Endodermal cell (in vitro differentiated cells): Measurements from ENCODE around the gene PYDC1. TPM values are rescaled to one million over a fixed set of nuclear protein-coding genes. Genes with fewer than 3 reads are reported as not detected.

Experiments used
- DNase-seq: peaks from one replicate; pipeline ENCODE4 v3.0.0-alpha.2; 2017
- H3K27ac ChIP-seq: 2 replicates; pipeline ENCODE4 v1.5.1; 2013; ENCODE audit warnings: mild to moderate bottlenecking, low read depth, low read length, moderate library complexity
- H3K27me3 ChIP-seq: 2 replicates; pipeline ENCODE4 v1.6.1; 2013; ENCODE audit warnings: mild to moderate bottlenecking, low read length, moderate library complexity; ENCODE audit not compliant: insufficient read depth, control insufficient read depth, poor library complexity, severe bottlenecking
- H3K36me3 ChIP-seq: 2 replicates; pipeline ENCODE4 v1.7.0; 2013; ENCODE audit warnings: mild to moderate bottlenecking, low read length, moderate library complexity; ENCODE audit not compliant: control insufficient read depth, insufficient read depth
- H3K4me1 ChIP-seq: one replicate; pipeline ENCODE4 v1.7.0; 2013; ENCODE audit warnings: low read length; ENCODE audit not compliant: control insufficient read depth, insufficient read depth
- H3K4me3 ChIP-seq: 2 replicates; pipeline ENCODE4 v1.5.1; 2013; ENCODE audit warnings: mild to moderate bottlenecking, low read length, moderate library complexity
- H3K9ac ChIP-seq: 2 replicates; pipeline ENCODE4 v1.6.1; 2013; ENCODE audit warnings: mild to moderate bottlenecking, low read length, moderate library complexity; ENCODE audit not compliant: poor library complexity, severe bottlenecking; ENCODE audit errors: extremely low read depth
- H3K9me3 ChIP-seq: 2 replicates; pipeline ENCODE4 v1.6.1; 2013; ENCODE audit warnings: mild to moderate bottlenecking, low read length, moderate library complexity; ENCODE audit not compliant: control insufficient read depth
- H3K27ac Mint-ChIP-seq: 2 replicates; pipeline ENCODE4 v1.8.0; 2020; ENCODE audit warnings: mixed read lengths
- H3K27me3 Mint-ChIP-seq: 2 replicates; pipeline ENCODE4 v1.8.0; 2021; ENCODE audit warnings: mild to moderate bottlenecking, mixed read lengths; ENCODE audit not compliant: insufficient read depth
- H3K36me3 Mint-ChIP-seq: 2 replicates; pipeline ENCODE4 v1.8.0; 2020; ENCODE audit warnings: low read depth, mixed read lengths
- H3K4me1 Mint-ChIP-seq: 2 replicates; pipeline ENCODE4 v1.8.0; 2020; ENCODE audit warnings: mixed read lengths
- H3K4me3 Mint-ChIP-seq: 2 replicates; pipeline ENCODE4 v1.8.0; 2020; ENCODE audit warnings: mild to moderate bottlenecking, moderate library complexity, mixed read lengths
- H3K9me3 Mint-ChIP-seq: 2 replicates; pipeline ENCODE4 v1.8.0; 2020; ENCODE audit warnings: mild to moderate bottlenecking, mixed read lengths
- WGBS, 2 experiments: methylation state at CpG; one replicate each; pipeline versions ENCODE4 v1.1.5 to v1.1.7; 2013; ENCODE audit warnings: missing lambda C conversion rate in 2 of 2, mixed read lengths in 1 of 2; ENCODE audit not compliant: insufficient coverage in 1 of 2, insufficient read length in 1 of 2; 5-methylcytosine and 5-hydroxymethylcytosine counted together
- total RNA-seq, 2 donors: library from RNA; stranded (reverse); fragmentation: NEBNext Ultra II Directional in 1 of 2; extraction: Animal tissue kit (Norgen Biotek cat#: 25700) in 1 of 2; gene quantifications; 2 replicates in 1 of 2; 3 replicates in 1 of 2; pipeline ENCODE4 v1.2.1, GENCODE V29; 2021
- TF ChIP-seq, protein P1 (sequence below): fragments of 200-600 bp; sonication (generic); conservative IDR thresholded peaks from 2 replicates; pipeline ENCODE4 v1.5.0; 2021; ENCODE audit warnings: antibody characterized with exemption, mild to moderate bottlenecking

The PYDC1 gene
- total RNA-seq, 2 donors from 2014 or later = not detected

DNA sequence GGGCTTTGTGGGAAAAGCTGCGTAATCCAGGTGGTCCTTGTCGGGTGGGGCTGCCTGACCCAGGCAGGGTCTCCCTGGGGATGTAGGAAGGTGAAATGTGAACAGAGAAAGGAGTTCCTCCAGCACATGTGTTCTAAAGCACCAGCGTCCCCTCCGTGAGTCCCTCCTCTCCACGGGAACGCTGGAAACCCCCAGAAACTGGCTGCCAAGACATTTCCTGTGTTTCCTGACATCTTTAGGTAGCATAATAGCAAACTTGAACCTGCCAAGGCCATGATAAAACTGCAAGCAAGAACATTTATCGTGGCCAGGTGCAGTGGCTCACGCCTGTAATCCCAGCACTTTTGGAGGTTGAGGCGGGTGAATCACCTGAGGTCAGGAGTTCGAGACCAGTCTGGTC is 12.6 kb upstream of the PYDC1 start:
- Histone ChIP-seq H3K27me3 (no peaks in the 10 kb centered on the region), H3K4me1 (no peaks in the 10 kb centered on the region), H3K27ac (no peak overlapping the region), H3K9ac (no peak overlapping the region), H3K36me3 (no peaks in the 10 kb centered on the region), H3K4me3 (no peak overlapping the region), H3K9me3 (no peaks in the 10 kb centered on the region)
- Mint-ChIP-seq H3K27me3 (peaks cover 2% of the 10 kb centered on the region), H3K36me3 (no peaks in the 10 kb centered on the region), H3K9me3 (peaks cover 33% of the 10 kb centered on the region), H3K27ac (no peak overlapping the region), H3K4me1 (no peaks in the 10 kb centered on the region), H3K4me3 (no peak overlapping the region)
- 95 to 96% methylated on average over 9 to 10 of the region's 10 CpGs for WGBS, 2 experiments
- DNase-seq = no peak
- TF ChIP-seq, protein P1, sequence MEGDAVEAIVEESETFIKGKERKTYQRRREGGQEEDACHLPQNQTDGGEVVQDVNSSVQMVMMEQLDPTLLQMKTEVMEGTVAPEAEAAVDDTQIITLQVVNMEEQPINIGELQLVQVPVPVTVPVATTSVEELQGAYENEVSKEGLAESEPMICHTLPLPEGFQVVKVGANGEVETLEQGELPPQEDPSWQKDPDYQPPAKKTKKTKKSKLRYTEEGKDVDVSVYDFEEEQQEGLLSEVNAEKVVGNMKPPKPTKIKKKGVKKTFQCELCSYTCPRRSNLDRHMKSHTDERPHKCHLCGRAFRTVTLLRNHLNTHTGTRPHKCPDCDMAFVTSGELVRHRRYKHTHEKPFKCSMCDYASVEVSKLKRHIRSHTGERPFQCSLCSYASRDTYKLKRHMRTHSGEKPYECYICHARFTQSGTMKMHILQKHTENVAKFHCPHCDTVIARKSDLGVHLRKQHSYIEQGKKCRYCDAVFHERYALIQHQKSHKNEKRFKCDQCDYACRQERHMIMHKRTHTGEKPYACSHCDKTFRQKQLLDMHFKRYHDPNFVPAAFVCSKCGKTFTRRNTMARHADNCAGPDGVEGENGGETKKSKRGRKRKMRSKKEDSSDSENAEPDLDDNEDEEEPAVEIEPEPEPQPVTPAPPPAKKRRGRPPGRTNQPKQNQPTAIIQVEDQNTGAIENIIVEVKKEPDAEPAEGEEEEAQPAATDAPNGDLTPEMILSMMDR = no peak

- Histone ChIP-seq H3K9ac (no peak overlapping the region), H3K36me3 (no peaks in the 10 kb centered on the region), H3K27me3 (no peaks in the 10 kb centered on the region), H3K27ac (no peak overlapping the region), H3K4me3 (no peak overlapping the region), H3K9me3 (no peaks in the 10 kb centered on the region), H3K4me1 (no peaks in the 10 kb centered on the region)
- no peak overlapping the region for H3K27ac Mint-ChIP-seq
- no peaks in the 10 kb centered on the region for H3K4me1 Mint-ChIP-seq
- no peak overlapping the region for H3K4me3 Mint-ChIP-seq
- WGBS, 2 experiments = 75 to 98% methylated on average over 1 to 4 of the region's 4 CpGs
- TF ChIP-seq, protein P1 = no peak
- DNase-seq = no peak
- H3K9me3 Mint-ChIP-seq = peaks cover 22% of the 10 kb centered on the region
- peaks cover 2% of the 10 kb centered on the region for H3K27me3 Mint-ChIP-seq
- H3K36me3 Mint-ChIP-seq = no peaks in the 10 kb centered on the region
Measured at GRCh38 chr16:31228206-31228605, 11.3 kb upstream of the PYDC1 start.

DNA sequence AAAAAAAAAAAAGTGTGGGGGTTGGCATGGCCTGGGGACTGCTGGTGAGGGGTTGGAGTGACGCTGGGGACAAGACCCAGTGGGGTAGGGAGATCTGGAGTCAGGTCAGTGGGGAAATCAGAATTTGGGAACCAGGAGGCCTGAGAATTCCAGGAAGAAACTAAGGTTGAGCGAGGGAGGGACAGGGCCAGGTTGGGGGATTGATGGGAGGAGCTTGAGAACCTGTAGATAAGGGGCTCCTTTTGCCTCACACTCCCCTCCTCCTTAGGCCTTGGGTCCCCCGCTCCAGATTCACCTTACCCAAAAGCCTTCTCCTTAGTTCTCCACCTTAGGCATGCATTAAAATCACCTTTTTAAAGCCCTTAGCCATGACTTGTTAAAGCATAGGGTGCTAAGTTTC is 8.3 kb upstream of the PYDC1 start:
- no peak for DNase-seq
- Histone ChIP-seq H3K9ac (no peak overlapping the region), H3K27me3 (peaks cover 9% of the 10 kb centered on the region), H3K4me3 (no peak overlapping the region), H3K27ac (no peak overlapping the region), H3K9me3 (no peaks in the 10 kb centered on the region), H3K4me1 (no peaks in the 10 kb centered on the region), H3K36me3 (no peaks in the 10 kb centered on the region)
- Mint-ChIP-seq H3K27me3 (peaks cover 14% of the 10 kb centered on the region), H3K4me3 (no peak overlapping the region), H3K4me1 (no peaks in the 10 kb centered on the region), H3K27ac (no peak overlapping the region), H3K36me3 (no peaks in the 10 kb centered on the region), H3K9me3 (peaks cover 4% of the 10 kb centered on the region)
- TF ChIP-seq, protein P1 = no peak
- WGBS, 2 experiments = 86 to 94% methylated on average over 1 to 2 of the region's 3 CpGs
